GM12864 (cell line): ENCODE data around the gene TMSB10.

ENCODE experiments used
- DNase-seq: peaks from one replicate; pipeline ENCODE4 v3.0.0-alpha.2; 2011; ENCODE audit warnings: low read depth
- H3K4me3 ChIP-seq: 2 replicates; pipeline ENCODE4 v1.5.1; 2011; ENCODE audit warnings: mild to moderate bottlenecking, low read depth, low read length, control low read depth
- TF ChIP-seq, protein P1 (sequence below): IDR thresholded peaks from 2 replicates; pipeline ENCODE4 v1.5.1; 2011; ENCODE audit warnings: low read depth, mild to moderate bottlenecking, moderate library complexity, low read length, control low read depth, inconsistent platforms; ENCODE audit errors: missing control alignments

The TMSB10 gene

DNA sequence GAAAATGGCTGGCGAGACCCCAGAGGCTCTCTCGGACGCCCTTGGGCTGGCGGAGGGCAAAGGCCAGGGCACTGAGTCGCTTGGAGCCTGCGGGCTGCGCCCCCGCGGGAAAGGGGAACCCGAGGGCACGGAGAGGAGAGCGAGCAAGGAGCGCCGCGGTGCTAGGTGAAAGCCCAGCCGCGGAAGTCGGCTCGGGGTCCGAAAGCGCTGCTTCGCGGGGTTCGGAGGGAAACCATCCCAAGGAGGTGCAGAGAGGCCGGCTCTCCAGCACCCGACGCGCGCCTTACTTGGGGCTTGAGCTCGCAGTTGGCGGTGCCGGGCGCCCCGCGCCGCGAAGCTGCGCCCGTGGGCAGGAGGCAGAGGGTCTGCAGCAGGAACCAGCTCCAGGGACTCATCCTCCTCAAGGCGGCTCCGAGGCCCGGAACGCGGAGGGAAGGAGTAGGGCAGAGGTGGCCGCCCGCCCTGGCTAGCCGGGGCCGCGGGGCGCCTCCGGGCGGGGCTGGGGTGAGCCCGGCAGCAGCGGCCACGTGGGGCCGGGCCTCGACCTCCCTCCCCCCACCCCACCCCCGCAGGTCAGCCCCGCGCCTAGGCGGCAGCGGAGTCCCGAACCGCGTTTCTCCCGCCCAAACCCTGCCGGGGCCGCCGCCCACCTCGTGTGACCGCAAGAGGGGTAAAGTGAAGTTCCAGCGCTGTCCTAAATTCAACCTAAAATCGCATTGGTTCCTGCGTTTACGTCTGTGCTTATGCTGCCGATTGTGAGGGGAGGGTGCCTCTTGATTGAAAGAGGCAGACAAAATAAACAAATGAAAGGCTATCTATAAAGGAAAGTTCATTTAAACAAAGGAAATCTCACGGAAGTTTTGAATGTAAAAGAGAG is 24.6 kb upstream of the TMSB10 start, which contains the start of gene TRABD2A:
TRABD2A (minus strand) TSS at position 440 of the 877 bp plus-strand sequence; CDS start at position 395, 45 bp downstream.
- TF ChIP-seq, protein P1, sequence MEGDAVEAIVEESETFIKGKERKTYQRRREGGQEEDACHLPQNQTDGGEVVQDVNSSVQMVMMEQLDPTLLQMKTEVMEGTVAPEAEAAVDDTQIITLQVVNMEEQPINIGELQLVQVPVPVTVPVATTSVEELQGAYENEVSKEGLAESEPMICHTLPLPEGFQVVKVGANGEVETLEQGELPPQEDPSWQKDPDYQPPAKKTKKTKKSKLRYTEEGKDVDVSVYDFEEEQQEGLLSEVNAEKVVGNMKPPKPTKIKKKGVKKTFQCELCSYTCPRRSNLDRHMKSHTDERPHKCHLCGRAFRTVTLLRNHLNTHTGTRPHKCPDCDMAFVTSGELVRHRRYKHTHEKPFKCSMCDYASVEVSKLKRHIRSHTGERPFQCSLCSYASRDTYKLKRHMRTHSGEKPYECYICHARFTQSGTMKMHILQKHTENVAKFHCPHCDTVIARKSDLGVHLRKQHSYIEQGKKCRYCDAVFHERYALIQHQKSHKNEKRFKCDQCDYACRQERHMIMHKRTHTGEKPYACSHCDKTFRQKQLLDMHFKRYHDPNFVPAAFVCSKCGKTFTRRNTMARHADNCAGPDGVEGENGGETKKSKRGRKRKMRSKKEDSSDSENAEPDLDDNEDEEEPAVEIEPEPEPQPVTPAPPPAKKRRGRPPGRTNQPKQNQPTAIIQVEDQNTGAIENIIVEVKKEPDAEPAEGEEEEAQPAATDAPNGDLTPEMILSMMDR = no peak
- peak within 1 kb of the TSS; percentile 55 for H3K4me3 ChIP-seq
- no peak for DNase-seq

DNA sequence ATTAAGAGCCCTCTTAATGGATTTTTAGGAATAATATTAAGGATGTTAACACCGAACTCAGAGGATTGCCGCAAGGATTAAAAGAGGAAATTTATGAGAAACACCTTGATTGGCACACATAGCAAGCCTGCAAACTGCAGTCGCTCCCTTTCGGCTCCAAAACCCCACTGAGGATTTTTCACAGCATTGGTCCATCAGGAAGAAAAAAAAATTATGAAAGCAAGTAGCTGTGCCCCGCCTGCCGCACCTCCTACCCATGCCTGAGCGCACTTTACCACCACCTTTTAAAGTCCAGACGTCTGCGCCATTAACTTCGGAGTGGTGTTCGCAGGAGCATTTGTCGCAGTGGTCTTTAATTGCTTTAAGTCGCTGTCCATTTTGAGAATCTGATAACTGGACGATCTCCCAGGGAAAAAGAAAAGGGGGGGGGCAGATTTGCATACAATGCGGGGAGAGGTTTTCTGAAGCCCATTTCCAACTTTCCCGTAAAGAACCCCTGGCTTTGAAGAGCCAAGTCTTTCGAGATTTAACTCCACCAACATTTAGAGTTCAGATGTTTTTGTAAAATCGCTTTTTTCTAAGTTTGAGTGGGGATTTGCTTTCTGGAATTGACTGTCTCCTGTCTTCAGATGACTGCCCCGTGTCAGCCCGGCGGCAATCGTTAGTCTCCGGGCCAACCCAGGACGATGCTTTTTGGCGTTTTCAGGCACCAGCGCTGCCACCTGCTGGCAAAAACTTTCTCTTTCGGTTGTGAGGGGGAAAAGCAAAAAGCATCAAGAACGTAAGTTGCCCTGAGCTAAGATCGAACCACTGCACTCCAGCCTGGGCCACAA is 23.7 kb upstream of the TMSB10 start:
- TF ChIP-seq, protein P1 = peak; percentile 64
- peak overlapping the region; percentile 55 for H3K4me3 ChIP-seq
- peak; percentile 56 for DNase-seq

DNA sequence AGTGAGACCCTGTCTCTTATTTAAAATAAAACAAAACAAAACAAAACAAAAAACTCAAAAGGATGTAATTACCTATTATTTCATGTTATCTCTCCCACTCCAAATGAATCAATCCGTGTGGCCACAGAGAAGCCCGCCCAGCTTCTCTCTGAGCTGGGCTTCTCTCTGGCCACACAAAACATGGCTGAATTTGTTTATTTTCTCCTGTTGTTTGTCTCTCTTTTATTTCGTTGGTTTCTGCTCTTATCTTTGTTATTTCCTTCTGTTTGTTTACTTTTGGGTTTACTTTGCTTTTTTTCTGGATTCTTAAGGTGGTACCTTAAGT is 23.1 kb upstream of the TMSB10 start:
- TF ChIP-seq, protein P1 = no peak
- H3K4me3 ChIP-seq = no peak overlapping the region; the same call in 1 of the 2 replicates
- DNase-seq = no peak

DNA sequence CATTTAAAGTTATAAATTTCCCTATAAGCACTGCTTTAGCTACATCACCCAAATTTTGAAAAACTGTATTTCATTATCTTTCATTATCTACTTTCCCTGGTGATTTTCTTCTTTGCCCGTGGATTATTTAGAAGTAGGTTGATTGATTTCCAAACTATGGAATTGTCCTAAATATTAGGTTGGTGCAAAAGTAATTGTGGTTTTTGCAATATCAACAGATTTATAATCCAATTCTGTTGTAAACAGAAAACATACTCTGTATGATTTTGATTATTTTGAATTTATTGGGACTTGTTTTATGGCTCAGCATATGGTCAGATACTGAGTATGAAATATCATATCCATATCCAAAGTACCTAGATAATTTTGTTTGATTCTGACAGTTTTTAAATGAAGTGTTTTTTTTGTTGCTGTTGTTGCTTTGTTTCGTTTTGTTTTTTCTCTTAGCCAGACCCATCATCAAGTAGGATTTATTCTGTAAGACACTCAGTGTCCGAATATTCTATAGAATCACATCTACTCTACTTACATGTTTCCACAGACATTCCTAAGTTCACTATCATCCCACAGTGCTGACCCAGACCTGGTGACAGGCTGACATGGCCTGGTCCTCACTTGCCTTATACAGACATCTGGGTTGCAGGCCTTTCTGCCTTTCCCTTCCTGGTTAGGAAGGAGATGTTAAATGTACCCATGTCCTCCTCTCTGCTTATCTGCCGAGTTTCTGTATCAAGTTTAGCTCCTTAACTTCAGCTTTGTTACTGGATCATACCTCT is 22.5 kb upstream of the TMSB10 start:
- no peak for DNase-seq
- no peak overlapping the region for H3K4me3 ChIP-seq
- TF ChIP-seq, protein P1 = no peak

DNA sequence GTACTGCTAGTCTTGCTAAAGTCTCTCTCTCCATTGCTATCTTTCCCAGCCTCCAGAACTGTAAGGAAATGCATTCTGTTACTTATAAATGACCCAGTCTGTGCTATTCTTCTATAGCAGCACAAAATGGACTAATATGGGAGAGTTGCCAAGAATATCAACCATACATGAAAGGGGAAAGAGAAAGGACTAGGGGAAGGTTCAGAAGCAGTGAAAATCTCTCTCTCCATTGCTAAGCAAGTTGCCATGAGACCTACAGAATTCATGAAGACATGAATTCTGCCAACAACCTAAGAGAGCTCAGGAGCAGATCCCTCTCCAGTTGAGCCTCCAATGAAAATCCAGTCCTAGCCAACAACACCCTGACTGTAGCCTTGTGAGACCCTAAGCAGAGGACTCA is 21.0 kb upstream of the TMSB10 start:
- DNase-seq = no peak
- TF ChIP-seq, protein P1 = no peak
- H3K4me3 ChIP-seq = no peak overlapping the region

DNA sequence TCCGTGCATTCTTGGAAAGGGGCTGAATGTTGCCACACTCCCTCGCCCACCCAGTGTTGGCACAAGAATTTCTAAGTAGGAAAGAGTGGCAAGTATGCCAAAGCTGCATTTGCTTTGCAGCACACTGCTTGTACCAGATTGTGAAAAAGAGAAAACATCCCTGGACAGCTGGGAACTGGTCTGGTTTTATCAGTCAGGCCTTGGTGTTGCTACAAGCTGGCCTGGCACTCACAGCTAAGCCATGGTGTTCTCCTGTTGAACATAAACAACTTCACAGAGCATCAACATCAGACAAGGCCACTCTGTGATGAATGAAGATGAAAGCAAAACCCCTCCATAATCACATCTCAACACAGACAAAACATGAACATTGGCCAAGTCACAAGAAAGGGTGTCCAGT is 20.3 kb upstream of the TMSB10 start:
- DNase-seq = no peak
- TF ChIP-seq, protein P1 = no peak
- no peak overlapping the region for H3K4me3 ChIP-seq
